Keratinocyte (primary cell): ENCODE measurements around the gene IGSF8. TPM values are rescaled to one million over a fixed set of nuclear protein-coding genes. Genes with fewer than 3 reads are reported as not detected.
A peak's percentile ranks its signal among the peaks of the same experiment; 100 is the strongest.

Experiments used
- DNase-seq: peaks from one replicate; pipeline ENCODE4 v3.0.0-alpha.2; 2011; ENCODE audit warnings: low read depth, missing footprints, low spot score
- FAIRE-seq: peaks from 2 replicates; lab custom pipeline; 2011; peaks lifted over from hg19 to GRCh38; lab: Jason Lieb, UNC
- H2AFZ ChIP-seq: 2 replicates; pipeline ENCODE4 v1.6.0; 2012; ENCODE audit warnings: low read length, control low read depth, inconsistent platforms; ENCODE audit not compliant: control insufficient read depth
- H3K27ac ChIP-seq: 2 replicates; pipeline ENCODE4 v1.5.1; 2011; ENCODE audit warnings: low read length; ENCODE audit not compliant: control insufficient read depth, insufficient read depth
- H3K27me3 ChIP-seq: 3 replicates; pipeline ENCODE4 v1.6.0; 2011; ENCODE audit warnings: low read length; ENCODE audit not compliant: control insufficient read depth, insufficient read depth; ENCODE audit errors: extremely low read depth
- H3K36me3 ChIP-seq, 2 experiments: 2 replicates in 1 of 2; 3 replicates in 1 of 2; pipeline ENCODE4 v1.5.1; 2011; ENCODE audit warnings: low read length in 2 of 2, mild to moderate bottlenecking in 1 of 2; ENCODE audit not compliant: control insufficient read depth in 2 of 2, insufficient read depth in 2 of 2; ENCODE audit errors: extremely low read depth in 1 of 2
- H3K4me1 ChIP-seq: 3 replicates; pipeline ENCODE4 v1.5.1; 2011; ENCODE audit warnings: low read length; ENCODE audit not compliant: control insufficient read depth, insufficient read depth; ENCODE audit errors: extremely low read depth
- H3K4me2 ChIP-seq: 3 replicates; pipeline ENCODE4 v1.6.0; 2011; ENCODE audit warnings: low read depth, low read length; ENCODE audit not compliant: control insufficient read depth, insufficient read depth; ENCODE audit errors: extremely low read depth
- H3K4me3 ChIP-seq, 3 experiments: fragments of 200-600 bp in 1 of 3; sonication (generic) in 1 of 3; 2 replicates in 2 of 3; 3 replicates in 1 of 3; pipeline ENCODE4 v1.5.1; 2011 to 2016; ENCODE audit warnings: low read length in 3 of 3, mild to moderate bottlenecking in 3 of 3, control low read depth in 2 of 3, inconsistent platforms in 1 of 3, low read depth in 1 of 3, mixed read lengths in 1 of 3, mixed run types in 1 of 3, moderate library complexity in 1 of 3; ENCODE audit not compliant: control insufficient read depth in 2 of 3, insufficient read depth in 2 of 3; ENCODE audit errors: extremely low read depth in 1 of 3
- H3K79me2 ChIP-seq: 2 replicates; pipeline ENCODE4 v1.6.0; 2012; ENCODE audit warnings: low read length; ENCODE audit not compliant: control insufficient read depth, insufficient read depth
- H3K9ac ChIP-seq: 3 replicates; pipeline ENCODE4 v1.6.0; 2011; ENCODE audit warnings: low read length; ENCODE audit not compliant: control insufficient read depth, insufficient read depth; ENCODE audit errors: extremely low read depth
- H3K9me1 ChIP-seq: 3 replicates; pipeline ENCODE4 v1.6.0; 2011; ENCODE audit warnings: low read length; ENCODE audit not compliant: control insufficient read depth, insufficient read depth; ENCODE audit errors: extremely low read depth
- H3K9me3 ChIP-seq: 2 replicates; pipeline ENCODE4 v1.5.1; 2012; ENCODE audit warnings: low read depth, low read length; ENCODE audit not compliant: control insufficient read depth
- H4K20me1 ChIP-seq: 3 replicates; pipeline ENCODE4 v1.6.0; 2011; ENCODE audit warnings: low read length; ENCODE audit not compliant: control insufficient read depth, insufficient read depth; ENCODE audit errors: extremely low read depth
- EZH2 ChIP-seq: IDR thresholded peaks from one replicate; pipeline ENCODE4 v1.6.1; 2012; ENCODE audit warnings: inconsistent platforms, mild to moderate bottlenecking, low read length, moderate library complexity
- dilution Hi-C: fragments of 300-500 bp; cut with MboI; formaldehyde crosslinking; loops from one replicate; pipeline ENCODE4 v1.7.0; 2020; ENCODE audit warnings: low sequenced_read_pairs; ENCODE audit not compliant: extremely low pct_ligation_motif_present
- polyA plus RNA-seq, 5 experiments: library from polyadenylated mRNA; depleted of rRNA in 3 of 5; stranded (reverse) in 3 of 5; stranded (forward) in 1 of 5; unstranded in 1 of 5; fragments of >200 nt; gene quantifications; 1 replicate in 1 of 5; 2 replicates in 3 of 5; 3 replicates in 1 of 5; pipeline versions ENCODE4 v1.2.1 to v1.2.3, GENCODE V29; 2011 to 2012; ENCODE audit warnings: missing spikeins in 2 of 5, low read depth in 1 of 5, low replicate concordance in 1 of 5
- TF ChIP-seq, protein P1 (sequence below), 3 experiments: IDR thresholded peaks in 1 of 3; conservative IDR thresholded peaks in 1 of 3; optimal IDR thresholded peaks in 1 of 3; 2 replicates in 2 of 3; 3 replicates in 1 of 3; pipeline versions ENCODE3 to v1.5.1; 2011; ENCODE audit warnings: low read length in 3 of 3, mild to moderate bottlenecking in 3 of 3, moderate library complexity in 2 of 3, control low read depth in 1 of 3, inconsistent platforms in 1 of 3; ENCODE audit not compliant: insufficient read depth in 2 of 3; ENCODE audit errors: extremely low read depth in 1 of 3

The IGSF8 gene
- polyA plus RNA-seq, 1 donor (not counting 4 experiments of a cell fraction or from before 2014, with no cell fraction given): 16.5 TPM

DNA sequence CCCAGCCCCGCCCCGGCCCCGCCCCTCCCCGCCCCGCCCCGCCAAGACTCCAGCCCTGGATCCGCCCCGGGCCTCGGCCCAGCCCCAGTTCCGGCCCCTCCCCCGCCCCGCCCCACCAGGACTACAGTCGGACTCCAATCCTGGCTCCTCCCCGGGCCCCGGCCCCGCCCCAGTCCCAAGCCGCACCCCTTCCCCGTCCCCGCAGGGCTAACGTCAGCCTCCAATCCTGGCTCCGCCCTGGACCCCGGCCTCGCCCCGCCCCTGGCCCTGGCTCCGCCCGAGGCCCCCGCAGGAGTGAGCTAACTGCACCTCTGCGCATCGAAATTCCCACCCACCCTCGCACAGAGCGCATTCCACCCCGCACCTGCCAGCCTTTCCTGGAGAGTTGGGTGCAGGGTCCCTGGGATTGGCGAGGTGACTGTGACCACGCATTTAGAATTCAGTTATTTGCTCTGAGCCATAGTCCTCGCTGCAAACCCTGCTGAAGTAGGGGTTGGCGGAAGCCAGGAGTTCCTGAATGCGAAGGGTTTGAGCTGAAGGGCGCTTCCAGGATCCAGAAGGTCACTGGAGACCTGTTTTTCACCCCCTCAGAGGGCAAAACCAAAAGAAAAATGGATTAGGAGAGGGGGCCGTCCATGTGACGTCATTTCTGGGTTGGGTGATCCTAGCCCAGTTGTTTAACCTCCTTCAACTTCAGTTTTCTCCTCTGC lies 588 bp upstream of the IGSF8 start:
- TF ChIP-seq, protein P1, sequence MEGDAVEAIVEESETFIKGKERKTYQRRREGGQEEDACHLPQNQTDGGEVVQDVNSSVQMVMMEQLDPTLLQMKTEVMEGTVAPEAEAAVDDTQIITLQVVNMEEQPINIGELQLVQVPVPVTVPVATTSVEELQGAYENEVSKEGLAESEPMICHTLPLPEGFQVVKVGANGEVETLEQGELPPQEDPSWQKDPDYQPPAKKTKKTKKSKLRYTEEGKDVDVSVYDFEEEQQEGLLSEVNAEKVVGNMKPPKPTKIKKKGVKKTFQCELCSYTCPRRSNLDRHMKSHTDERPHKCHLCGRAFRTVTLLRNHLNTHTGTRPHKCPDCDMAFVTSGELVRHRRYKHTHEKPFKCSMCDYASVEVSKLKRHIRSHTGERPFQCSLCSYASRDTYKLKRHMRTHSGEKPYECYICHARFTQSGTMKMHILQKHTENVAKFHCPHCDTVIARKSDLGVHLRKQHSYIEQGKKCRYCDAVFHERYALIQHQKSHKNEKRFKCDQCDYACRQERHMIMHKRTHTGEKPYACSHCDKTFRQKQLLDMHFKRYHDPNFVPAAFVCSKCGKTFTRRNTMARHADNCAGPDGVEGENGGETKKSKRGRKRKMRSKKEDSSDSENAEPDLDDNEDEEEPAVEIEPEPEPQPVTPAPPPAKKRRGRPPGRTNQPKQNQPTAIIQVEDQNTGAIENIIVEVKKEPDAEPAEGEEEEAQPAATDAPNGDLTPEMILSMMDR (optimal IDR thresholded peaks at IDR 0.05 in 1 of 3, IDR thresholded peaks at IDR 0.05 in 1 of 3, conservative IDR thresholded peaks at IDR 0.05 in 1 of 3; ENCODE audit: extremely low read depth in 1 of 3, insufficient read depth in 2 of 3, low read length in 3 of 3): no peak
- no peak for TF ChIP-seq EZH2
- Histone ChIP-seq H3K4me2 (peak overlapping the region; percentile 69), H3K9me3 (no peaks in the 10 kb centered on the region), H2AFZ (peak overlapping the region; percentile 61), H3K27me3 (no peaks in the 10 kb centered on the region), H3K79me2 (peaks cover 9% of the 10 kb centered on the region), H3K9me1 (no peaks in the 10 kb centered on the region), H3K4me3 (peak overlapping the region; percentile 4 to 18 (median 12)), H4K20me1 (no peaks in the 10 kb centered on the region), H3K36me3 (peaks cover 0 to 3% of the 10 kb centered on the region in 2 experiments), H3K4me1 (peaks cover 24% of the 10 kb centered on the region), H3K9ac (peak overlapping the region; percentile 20), H3K27ac (peak overlapping the region; percentile 22)
- no peak for FAIRE-seq
- peak; percentile 50 for DNase-seq
- dilution Hi-C loops: no loop called here

DNA sequence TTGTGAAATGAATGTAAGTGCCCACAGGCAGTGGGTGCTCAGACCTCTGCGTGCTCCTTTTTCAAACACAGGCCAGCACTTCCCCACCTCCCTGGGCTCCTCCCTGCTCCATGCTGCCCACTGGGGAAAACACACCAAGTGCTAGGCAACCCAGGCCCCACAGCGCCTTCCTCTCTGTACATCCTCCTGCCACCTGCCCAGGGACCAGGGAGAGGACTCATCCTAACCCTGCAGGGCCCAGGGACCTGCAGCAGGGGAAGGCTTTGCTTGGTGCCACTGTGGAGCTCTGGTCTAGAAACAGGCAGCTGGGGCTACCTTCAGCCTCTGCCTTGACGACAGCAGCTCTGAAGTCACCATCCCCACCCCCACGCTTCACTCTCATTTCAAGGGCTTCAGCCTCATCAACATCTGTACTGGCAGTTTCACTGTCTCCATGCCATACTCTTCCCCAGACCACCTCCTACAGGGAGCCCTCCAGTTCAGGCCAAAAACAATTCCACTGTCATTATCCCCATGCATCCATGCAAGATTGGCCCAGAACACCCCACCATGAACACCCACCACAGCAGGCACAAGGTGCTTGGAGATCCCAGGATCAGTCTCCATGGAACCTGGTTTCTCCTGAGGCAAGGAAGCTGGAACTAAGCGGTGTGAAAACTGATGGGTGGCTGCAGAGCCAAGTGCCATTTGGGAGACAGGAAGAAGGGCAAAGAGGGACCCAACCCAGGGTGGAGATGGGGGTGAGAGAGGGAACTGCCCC lies 1.1 kb downstream of the IGSF8 start:
- Histone ChIP-seq H3K79me2 (peaks cover 9% of the 10 kb centered on the region), H3K9ac (peak overlapping the region; percentile 79), H3K9me1 (peaks cover 3% of the 10 kb centered on the region), H3K9me3 (no peaks in the 10 kb centered on the region), H3K27me3 (no peaks in the 10 kb centered on the region), H4K20me1 (no peaks in the 10 kb centered on the region), H3K27ac (peak overlapping the region; percentile 34), H3K4me1 (peaks cover 24% of the 10 kb centered on the region), H3K4me2 (peak overlapping the region; percentile 88), H3K4me3 (peak overlapping the region; percentile 66 to 79 (median 75)), H2AFZ (no peak overlapping the region), H3K36me3 (peaks cover 3 to 11% of the 10 kb centered on the region in 2 experiments)
- dilution Hi-C loops: no loop called here
- FAIRE-seq (no peak), DNase-seq (no peak)
- TF ChIP-seq EZH2: no peak
- TF ChIP-seq, protein P1 (optimal IDR thresholded peaks at IDR 0.05 in 1 of 3, IDR thresholded peaks at IDR 0.05 in 1 of 3, conservative IDR thresholded peaks at IDR 0.05 in 1 of 3; ENCODE audit: extremely low read depth in 1 of 3, insufficient read depth in 2 of 3, low read length in 3 of 3): no peak
